H9 (cell line): Measurements from ENCODE around the gene COA1. TPM values are rescaled to one million over a fixed set of nuclear protein-coding genes. Genes with fewer than 3 reads are reported as not detected.

Experiments used
- DNase-seq: peaks from one replicate; pipeline ENCODE4 v3.0.0-alpha.2; 2017
- H2AFZ ChIP-seq: one replicate; pipeline ENCODE4 v1.6.1; 2013; ENCODE audit warnings: mild to moderate bottlenecking, low read length, control low read depth, moderate library complexity
- H2AK5ac ChIP-seq: 2 replicates; pipeline ENCODE4 v1.6.1; 2013; ENCODE audit warnings: low read length, control low read depth, mixed read lengths; ENCODE audit not compliant: insufficient read length
- H2BK120ac ChIP-seq: one replicate; pipeline ENCODE4 v1.6.1; 2013; ENCODE audit warnings: low read depth, mild to moderate bottlenecking, low read length, control low read depth, inconsistent platforms; ENCODE audit not compliant: poor library complexity, severe bottlenecking
- H2BK12ac ChIP-seq: 2 replicates; pipeline ENCODE4 v1.6.1; 2013; ENCODE audit warnings: low read length, control low read depth, mixed read lengths, low read depth; ENCODE audit not compliant: insufficient read length
- H2BK15ac ChIP-seq: 2 replicates; pipeline ENCODE4 v1.6.1; 2013; ENCODE audit warnings: low read depth, low read length, control low read depth
- H2BK20ac ChIP-seq: one replicate; pipeline ENCODE4 v1.6.1; 2013; ENCODE audit warnings: low read depth, mild to moderate bottlenecking, low read length, control low read depth, inconsistent platforms; ENCODE audit not compliant: poor library complexity, severe bottlenecking
- H2BK5ac ChIP-seq: 2 replicates; pipeline ENCODE4 v1.6.1; 2013; ENCODE audit warnings: low read length, control low read depth, mixed read lengths; ENCODE audit not compliant: insufficient read length
- H3K14ac ChIP-seq: 2 replicates; pipeline ENCODE4 v1.6.1; 2013; ENCODE audit warnings: low read length, control low read depth; ENCODE audit not compliant: insufficient read depth
- H3K18ac ChIP-seq: 2 replicates; pipeline ENCODE4 v1.6.1; 2013; ENCODE audit warnings: low read depth, mild to moderate bottlenecking, mixed read lengths, low read length, control low read depth; ENCODE audit not compliant: insufficient read length
- H3K23ac ChIP-seq: 2 replicates; pipeline ENCODE4 v1.6.1; 2013; ENCODE audit warnings: low read length, control low read depth, mixed read lengths, low read depth; ENCODE audit not compliant: insufficient read length
- H3K23me2 ChIP-seq: 2 replicates; pipeline ENCODE4 v1.6.1; 2013; ENCODE audit warnings: low read depth, mild to moderate bottlenecking, mixed read lengths, low read length, control low read depth; ENCODE audit not compliant: insufficient read length, poor library complexity, severe bottlenecking
- H3K27ac ChIP-seq: 2 replicates; pipeline ENCODE4 v1.5.1; 2013; ENCODE audit warnings: low read length, control low read depth, mixed read lengths, low read depth; ENCODE audit not compliant: insufficient read length
- H3K27me3 ChIP-seq: 2 replicates; pipeline ENCODE4 v1.6.1; 2013; ENCODE audit warnings: low read length, control low read depth, inconsistent platforms; ENCODE audit not compliant: insufficient read depth
- H3K4ac ChIP-seq: 2 replicates; pipeline ENCODE4 v1.6.1; 2013; ENCODE audit warnings: low read depth, mild to moderate bottlenecking, control low read depth, inconsistent platforms, low read length, moderate library complexity
- H3K4me1 ChIP-seq: 2 replicates; pipeline ENCODE4 v1.6.1; 2013; ENCODE audit warnings: low read length, control low read depth, inconsistent platforms; ENCODE audit not compliant: insufficient read depth
- H3K4me2 ChIP-seq: 2 replicates; pipeline ENCODE4 v1.6.1; 2013; ENCODE audit warnings: low read length, control low read depth, mixed read lengths; ENCODE audit not compliant: insufficient read length, insufficient read depth
- H3K56ac ChIP-seq: 2 replicates; pipeline ENCODE4 v1.6.1; 2013; ENCODE audit warnings: low read depth, mild to moderate bottlenecking, mixed read lengths, low read length, control low read depth; ENCODE audit not compliant: insufficient read length
- H3K79me1 ChIP-seq: 2 replicates; pipeline ENCODE4 v1.6.1; 2013; ENCODE audit warnings: low read depth, mild to moderate bottlenecking, moderate library complexity, low read length, control low read depth, inconsistent platforms; ENCODE audit not compliant: insufficient read depth, poor library complexity, severe bottlenecking
- H3K79me2 ChIP-seq: 2 replicates; pipeline ENCODE4 v1.6.1; 2013; ENCODE audit warnings: low read length, control low read depth, inconsistent platforms; ENCODE audit not compliant: insufficient read depth
- H3K9ac ChIP-seq: 2 replicates; pipeline ENCODE4 v1.6.1; 2013; ENCODE audit warnings: low read length, control low read depth, mixed read lengths; ENCODE audit not compliant: insufficient read length; ENCODE audit errors: extremely low read depth
- H3K9me3 ChIP-seq: one replicate; pipeline ENCODE4 v1.6.1; 2013; ENCODE audit warnings: low read depth, low read length, inconsistent platforms; ENCODE audit not compliant: control insufficient read depth
- H3T11ph ChIP-seq: one replicate; pipeline ENCODE4 v1.6.1; 2013; ENCODE audit warnings: mild to moderate bottlenecking, low read length, control low read depth, inconsistent platforms
- H4K20me1 ChIP-seq: one replicate; pipeline ENCODE4 v1.6.1; 2013; ENCODE audit not compliant: control insufficient read depth, insufficient read length, insufficient read depth
- H4K5ac ChIP-seq: 2 replicates; pipeline ENCODE4 v1.6.1; 2013; ENCODE audit warnings: low read depth, mild to moderate bottlenecking, mixed read lengths, low read length, control low read depth; ENCODE audit not compliant: insufficient read length
- H4K8ac ChIP-seq: replicated peaks from 2 replicates; pipeline ENCODE4 v1.6.1; 2013; ENCODE audit warnings: low read length, control low read depth, mixed read lengths, low read depth; ENCODE audit not compliant: insufficient read length
- H4K91ac ChIP-seq: 2 replicates; pipeline ENCODE4 v1.6.1; 2013; ENCODE audit warnings: low read depth, mild to moderate bottlenecking, moderate library complexity, mixed read lengths, low read length, control low read depth; ENCODE audit not compliant: insufficient read length
- H3K27ac Mint-ChIP-seq, 3 experiments: 2 replicates in 2 of 3; 3 replicates in 1 of 3; pipeline ENCODE4 v1.8.0; 2020 to 2021; ENCODE audit warnings: mixed read lengths in 3 of 3, mild to moderate bottlenecking in 1 of 3, moderate library complexity in 1 of 3
- H3K27me3 Mint-ChIP-seq: 2 replicates; pipeline ENCODE4 v1.8.0; 2021; ENCODE audit warnings: low read depth, mild to moderate bottlenecking, moderate library complexity, mixed read lengths
- H3K36me3 Mint-ChIP-seq, 3 experiments: 2 replicates in 2 of 3; 3 replicates in 1 of 3; pipeline ENCODE4 v1.8.0; 2020 to 2021; ENCODE audit warnings: low read depth in 3 of 3, mixed read lengths in 3 of 3; ENCODE audit not compliant: insufficient read depth in 1 of 3
- H3K4me1 Mint-ChIP-seq, 2 experiments: 2 replicates each; pipeline ENCODE4 v1.8.0; 2020; ENCODE audit warnings: mixed read lengths in 2 of 2
- H3K4me3 Mint-ChIP-seq, 2 experiments: 2 replicates in 1 of 2; 3 replicates in 1 of 2; pipeline ENCODE4 v1.8.0; 2020 to 2021; ENCODE audit warnings: mild to moderate bottlenecking in 2 of 2, mixed read lengths in 2 of 2, moderate library complexity in 1 of 2
- H3K9me3 Mint-ChIP-seq, 2 experiments: 2 replicates in 1 of 2; 3 replicates in 1 of 2; pipeline ENCODE4 v1.8.0; 2020; ENCODE audit warnings: mild to moderate bottlenecking in 2 of 2, mixed read lengths in 2 of 2, moderate library complexity in 1 of 2
- CTCF ChIP-seq: fragments of 200-600 bp; sonication (generic); conservative IDR thresholded peaks from 3 replicates; pipeline ENCODE4 v1.8.0; 2021; ENCODE audit warnings: antibody characterized with exemption, mild to moderate bottlenecking
- WGBS: extraction: QIAGEN DNeasy Blood & Tissue Kit; methylation state at CpG from one replicate; pipeline ENCODE4 v1.1.7; 2013; ENCODE audit warnings: missing lambda C conversion rate, low lambda C conversion rate, mixed read lengths; ENCODE audit not compliant: insufficient read length; ENCODE audit errors: extremely low coverage; 5-methylcytosine and 5-hydroxymethylcytosine counted together
- total RNA-seq: library from RNA; stranded (reverse); gene quantifications from 2 replicates; pipeline ENCODE4 v1.2.1, GENCODE V29; 2021

COA1 gene
- total RNA-seq, 1 experiment from 2014 or later: 138 TPM

GRCh38 chr7:43693687-43694398 lies 35.5 kb downstream of the COA1 start:
- Histone ChIP-seq H3K9me3 (no peaks in the 10 kb centered on the region), H3K4me1 (peaks cover 7% of the 10 kb centered on the region; the same call in 1 of the 2 replicates), H3K27ac (no peak overlapping the region), H3K9ac (no peak overlapping the region), H3K23ac (peak overlapping the region; percentile 76), H3K14ac (no peak overlapping the region), H2AFZ (no peak overlapping the region), H3K23me2 (no peaks in the 10 kb centered on the region), H4K5ac (no peak overlapping the region), H3T11ph (no peak overlapping the region), H3K56ac (no peak overlapping the region), H4K8ac (no peak overlapping the region), H2BK12ac (no peak overlapping the region), H3K79me1 (peaks cover 3% of the 10 kb centered on the region), H2BK5ac (no peak overlapping the region), H2BK15ac (no peak overlapping the region), H3K79me2 (peaks cover 44% of the 10 kb centered on the region; the same call in 1 of the 2 replicates), H3K4ac (no peak overlapping the region), H3K27me3 (no peaks in the 10 kb centered on the region), H2BK20ac (no peak overlapping the region), H3K4me2 (no peak overlapping the region), H4K20me1 (no peaks in the 10 kb centered on the region), H2AK5ac (no peak overlapping the region), H2BK120ac (no peak overlapping the region), H4K91ac (no peak overlapping the region), H3K18ac (no peak overlapping the region)
- Mint-ChIP-seq H3K27me3 (no peaks in the 10 kb centered on the region), H3K4me1 (peaks cover 15 to 28% of the 10 kb centered on the region in 2 experiments), H3K36me3 (peaks cover 0 to 2% (median 2%) of the 10 kb centered on the region in 3 experiments; a peak in 3 of 7 replicates), H3K9me3 (peaks cover 0 to 2% of the 10 kb centered on the region in 2 experiments; a peak in 1 of 5 replicates), H3K4me3 (no peak overlapping the region), H3K27ac (no peak overlapping the region)
- 100% methylated on average over 2 of the region's 4 CpGs for WGBS
- TF ChIP-seq CTCF: no peak
- no peak for DNase-seq
